ENCODE data around the gene ZYG11B.
"Not testable (repeated sequence)": the region's sequence is repeated elsewhere in the genome, so short reads cannot be mapped to it uniquely, and the experiment has no call there.

Gene ZYG11B

GRCh38 chr1:52793717-52794116, 67.5 kb downstream of the ZYG11B start:
- not testable (repeated sequence) for DNase-seq; H3K4me3 ChIP-seq (ENCODE audit: insufficient read depth, low read depth, low read length, poor library complexity, severe bottlenecking); H3K27ac ChIP-seq (ENCODE audit: insufficient read depth, low read length, poor library complexity, severe bottlenecking); H3K4me1 ChIP-seq (ENCODE audit: control insufficient read depth, insufficient read depth, low read length, poor library complexity, severe bottlenecking); H3K27me3 ChIP-seq (replicated peaks; ENCODE audit: control insufficient read depth, insufficient read depth, low read length, poor library complexity, severe bottlenecking); H3K9me3 ChIP-seq (ENCODE audit: control insufficient read depth, low read length)
- peaks cover 14% of the 10 kb centered on the region for H3K36me3 ChIP-seq (ENCODE audit: control insufficient read depth, insufficient read depth, low read length)

- no peak for DNase-seq
- Histone ChIP-seq H3K4me3 (ENCODE audit: insufficient read depth, low read depth, low read length, poor library complexity, severe bottlenecking) (no peak overlapping the region), H3K36me3 (ENCODE audit: control insufficient read depth, insufficient read depth, low read length) (peaks cover 14% of the 10 kb centered on the region), H3K27ac (ENCODE audit: insufficient read depth, low read length, poor library complexity, severe bottlenecking) (no peak overlapping the region), H3K27me3 (replicated peaks; ENCODE audit: control insufficient read depth, insufficient read depth, low read length, poor library complexity, severe bottlenecking) (no peaks in the 10 kb centered on the region), H3K4me1 (ENCODE audit: control insufficient read depth, insufficient read depth, low read length, poor library complexity, severe bottlenecking) (no peaks in the 10 kb centered on the region), H3K9me3 (ENCODE audit: control insufficient read depth, low read length) (no peaks in the 10 kb centered on the region)
Observed at GRCh38 chr1:52795464-52795863, 69.2 kb downstream of the ZYG11B start.

- Histone ChIP-seq H3K4me1 (ENCODE audit: control insufficient read depth, insufficient read depth, low read length, poor library complexity, severe bottlenecking) (no peaks in the 10 kb centered on the region), H3K9me3 (ENCODE audit: control insufficient read depth, low read length) (no peaks in the 10 kb centered on the region), H3K36me3 (ENCODE audit: control insufficient read depth, insufficient read depth, low read length) (peaks cover 13% of the 10 kb centered on the region)
Observed at GRCh38 chr1:52798331-52798730, 72.1 kb downstream of the ZYG11B start.

GRCh38 chr1:52801011-52801410, 74.8 kb downstream of the ZYG11B start:
- Histone ChIP-seq H3K9me3 (ENCODE audit: control insufficient read depth, low read length) (no peaks in the 10 kb centered on the region), H3K36me3 (ENCODE audit: control insufficient read depth, insufficient read depth, low read length) (peaks cover 18% of the 10 kb centered on the region), H3K4me1 (ENCODE audit: control insufficient read depth, insufficient read depth, low read length, poor library complexity, severe bottlenecking) (no peaks in the 10 kb centered on the region), H3K4me3 (ENCODE audit: insufficient read depth, low read depth, low read length, poor library complexity, severe bottlenecking) (no peak overlapping the region), H3K27ac (ENCODE audit: insufficient read depth, low read length, poor library complexity, severe bottlenecking) (no peak overlapping the region), H3K27me3 (replicated peaks; ENCODE audit: control insufficient read depth, insufficient read depth, low read length, poor library complexity, severe bottlenecking) (no peaks in the 10 kb centered on the region)
- no peak for DNase-seq

More at GRCh38 chr1:52798331-52798730, 72.1 kb downstream of the ZYG11B start:
- DNase-seq, result no peak
- no peak overlapping the region for H3K4me3 ChIP-seq (ENCODE audit: insufficient read depth, low read depth, low read length, poor library complexity, severe bottlenecking)
- H3K27me3 ChIP-seq (replicated peaks; ENCODE audit: control insufficient read depth, insufficient read depth, low read length, poor library complexity, severe bottlenecking), result no peaks in the 10 kb centered on the region
- no peak overlapping the region for H3K27ac ChIP-seq (ENCODE audit: insufficient read depth, low read length, poor library complexity, severe bottlenecking)

GRCh38 chr1:52804083-52804482, 77.8 kb downstream of the ZYG11B start:
- DNase-seq; H3K27me3 ChIP-seq (replicated peaks; ENCODE audit: control insufficient read depth, insufficient read depth, low read length, poor library complexity, severe bottlenecking); H3K4me1 ChIP-seq (ENCODE audit: control insufficient read depth, insufficient read depth, low read length, poor library complexity, severe bottlenecking); H3K4me3 ChIP-seq (ENCODE audit: insufficient read depth, low read depth, low read length, poor library complexity, severe bottlenecking); H3K9me3 ChIP-seq (ENCODE audit: control insufficient read depth, low read length); H3K27ac ChIP-seq (ENCODE audit: insufficient read depth, low read length, poor library complexity, severe bottlenecking): not testable (repeated sequence)
- H3K36me3 ChIP-seq (ENCODE audit: control insufficient read depth, insufficient read depth, low read length), result peaks cover 13% of the 10 kb centered on the region

GRCh38 chr1:52814465-52814864, 88.2 kb downstream of the ZYG11B start:
- no peaks in the 10 kb centered on the region for H3K27me3 ChIP-seq (replicated peaks; ENCODE audit: control insufficient read depth, insufficient read depth, low read length, poor library complexity, severe bottlenecking)
- H3K9me3 ChIP-seq (ENCODE audit: control insufficient read depth, low read length), result no peaks in the 10 kb centered on the region
- no peak for DNase-seq
- H3K4me1 ChIP-seq (ENCODE audit: control insufficient read depth, insufficient read depth, low read length, poor library complexity, severe bottlenecking), result no peaks in the 10 kb centered on the region
- H3K27ac ChIP-seq (ENCODE audit: insufficient read depth, low read length, poor library complexity, severe bottlenecking), result no peak overlapping the region
- H3K36me3 ChIP-seq (ENCODE audit: control insufficient read depth, insufficient read depth, low read length), result peaks cover 34% of the 10 kb centered on the region
- H3K4me3 ChIP-seq (ENCODE audit: insufficient read depth, low read depth, low read length, poor library complexity, severe bottlenecking), result no peak overlapping the region

- H3K4me3 ChIP-seq (ENCODE audit: insufficient read depth, low read depth, low read length, poor library complexity, severe bottlenecking); DNase-seq; H3K9me3 ChIP-seq (ENCODE audit: control insufficient read depth, low read length); H3K27ac ChIP-seq (ENCODE audit: insufficient read depth, low read length, poor library complexity, severe bottlenecking); H3K4me1 ChIP-seq (ENCODE audit: control insufficient read depth, insufficient read depth, low read length, poor library complexity, severe bottlenecking); H3K27me3 ChIP-seq (replicated peaks; ENCODE audit: control insufficient read depth, insufficient read depth, low read length, poor library complexity, severe bottlenecking): not testable (repeated sequence)
- H3K36me3 ChIP-seq (ENCODE audit: control insufficient read depth, insufficient read depth, low read length), result peaks cover 29% of the 10 kb centered on the region
Observed at GRCh38 chr1:52820830-52821229, 94.6 kb downstream of the ZYG11B start.

- no peak for DNase-seq
- H3K9me3 ChIP-seq (ENCODE audit: control insufficient read depth, low read length), result no peaks in the 10 kb centered on the region
- H3K27ac ChIP-seq (ENCODE audit: insufficient read depth, low read length, poor library complexity, severe bottlenecking), result no peak overlapping the region
- no peak overlapping the region for H3K4me3 ChIP-seq (ENCODE audit: insufficient read depth, low read depth, low read length, poor library complexity, severe bottlenecking)
- no peaks in the 10 kb centered on the region for H3K27me3 ChIP-seq (replicated peaks; ENCODE audit: control insufficient read depth, insufficient read depth, low read length, poor library complexity, severe bottlenecking)
- peaks cover 9% of the 10 kb centered on the region for H3K36me3 ChIP-seq (ENCODE audit: control insufficient read depth, insufficient read depth, low read length)
- H3K4me1 ChIP-seq (ENCODE audit: control insufficient read depth, insufficient read depth, low read length, poor library complexity, severe bottlenecking), result no peaks in the 10 kb centered on the region
Observed at GRCh38 chr1:52825868-52826267, 99.6 kb downstream of the ZYG11B start.

- H3K27ac ChIP-seq (ENCODE audit: insufficient read depth, low read length, poor library complexity, severe bottlenecking), result no peak overlapping the region
- DNase-seq, result no peak
- H3K4me3 ChIP-seq (ENCODE audit: insufficient read depth, low read depth, low read length, poor library complexity, severe bottlenecking), result no peak overlapping the region
- H3K36me3 ChIP-seq (ENCODE audit: control insufficient read depth, insufficient read depth, low read length), result no peaks in the 10 kb centered on the region
- no peaks in the 10 kb centered on the region for H3K9me3 ChIP-seq (ENCODE audit: control insufficient read depth, low read length)
- H3K4me1 ChIP-seq (ENCODE audit: control insufficient read depth, insufficient read depth, low read length, poor library complexity, severe bottlenecking), result no peaks in the 10 kb centered on the region
- no peaks in the 10 kb centered on the region for H3K27me3 ChIP-seq (replicated peaks; ENCODE audit: control insufficient read depth, insufficient read depth, low read length, poor library complexity, severe bottlenecking)
Observed at GRCh38 chr1:52834798-52835197, 108.5 kb downstream of the ZYG11B start.

- no peaks in the 10 kb centered on the region for H3K4me1 ChIP-seq (ENCODE audit: control insufficient read depth, insufficient read depth, low read length, poor library complexity, severe bottlenecking)
- DNase-seq, result no peak
- H3K27me3 ChIP-seq (replicated peaks; ENCODE audit: control insufficient read depth, insufficient read depth, low read length, poor library complexity, severe bottlenecking), result no peaks in the 10 kb centered on the region
- H3K9me3 ChIP-seq (ENCODE audit: control insufficient read depth, low read length), result no peaks in the 10 kb centered on the region
- H3K4me3 ChIP-seq (ENCODE audit: insufficient read depth, low read depth, low read length, poor library complexity, severe bottlenecking), result no peak overlapping the region
- no peaks in the 10 kb centered on the region for H3K36me3 ChIP-seq (ENCODE audit: control insufficient read depth, insufficient read depth, low read length)
- no peak overlapping the region for H3K27ac ChIP-seq (ENCODE audit: insufficient read depth, low read length, poor library complexity, severe bottlenecking)
Observed at GRCh38 chr1:52836035-52836434, 109.8 kb downstream of the ZYG11B start.

GRCh38 chr1:52839175-52839574, 112.9 kb downstream of the ZYG11B start:
- not testable (repeated sequence) for H3K36me3 ChIP-seq (ENCODE audit: control insufficient read depth, insufficient read depth, low read length); H3K4me1 ChIP-seq (ENCODE audit: control insufficient read depth, insufficient read depth, low read length, poor library complexity, severe bottlenecking); H3K9me3 ChIP-seq (ENCODE audit: control insufficient read depth, low read length); H3K4me3 ChIP-seq (ENCODE audit: insufficient read depth, low read depth, low read length, poor library complexity, severe bottlenecking); DNase-seq; H3K27ac ChIP-seq (ENCODE audit: insufficient read depth, low read length, poor library complexity, severe bottlenecking)
- H3K27me3 ChIP-seq (replicated peaks; ENCODE audit: control insufficient read depth, insufficient read depth, low read length, poor library complexity, severe bottlenecking), result peaks cover 13% of the 10 kb centered on the region
